ENCODE results near the gene LY86.
"Not testable (repeated sequence)": the region's sequence is repeated elsewhere in the genome, so short reads cannot be mapped to it uniquely, and the experiment has no call there.

The LY86 gene

DNA sequence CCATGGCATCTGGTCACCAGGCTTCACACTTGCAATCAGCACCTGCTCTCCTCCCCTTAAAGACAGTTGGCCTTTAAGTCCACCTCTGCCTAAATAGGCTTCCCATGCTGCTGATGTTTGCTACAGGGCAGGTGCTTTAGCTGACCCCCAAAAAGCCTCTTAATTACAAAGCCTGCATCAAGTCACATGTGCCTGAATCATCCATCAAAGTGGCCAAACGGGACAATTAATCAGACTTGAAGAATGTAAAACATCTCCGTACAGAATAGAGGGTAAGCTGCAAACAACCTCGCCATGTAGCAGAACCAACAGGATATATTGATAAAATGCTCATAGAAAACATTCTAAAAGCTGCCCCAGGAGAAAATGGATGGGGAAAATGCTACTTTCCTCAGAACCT, 7.4 kb downstream of the LY86 start:
- in situ Hi-C loops (cut with MboI; ENCODE audit: low sequenced_read_pairs): no loop called here

DNA sequence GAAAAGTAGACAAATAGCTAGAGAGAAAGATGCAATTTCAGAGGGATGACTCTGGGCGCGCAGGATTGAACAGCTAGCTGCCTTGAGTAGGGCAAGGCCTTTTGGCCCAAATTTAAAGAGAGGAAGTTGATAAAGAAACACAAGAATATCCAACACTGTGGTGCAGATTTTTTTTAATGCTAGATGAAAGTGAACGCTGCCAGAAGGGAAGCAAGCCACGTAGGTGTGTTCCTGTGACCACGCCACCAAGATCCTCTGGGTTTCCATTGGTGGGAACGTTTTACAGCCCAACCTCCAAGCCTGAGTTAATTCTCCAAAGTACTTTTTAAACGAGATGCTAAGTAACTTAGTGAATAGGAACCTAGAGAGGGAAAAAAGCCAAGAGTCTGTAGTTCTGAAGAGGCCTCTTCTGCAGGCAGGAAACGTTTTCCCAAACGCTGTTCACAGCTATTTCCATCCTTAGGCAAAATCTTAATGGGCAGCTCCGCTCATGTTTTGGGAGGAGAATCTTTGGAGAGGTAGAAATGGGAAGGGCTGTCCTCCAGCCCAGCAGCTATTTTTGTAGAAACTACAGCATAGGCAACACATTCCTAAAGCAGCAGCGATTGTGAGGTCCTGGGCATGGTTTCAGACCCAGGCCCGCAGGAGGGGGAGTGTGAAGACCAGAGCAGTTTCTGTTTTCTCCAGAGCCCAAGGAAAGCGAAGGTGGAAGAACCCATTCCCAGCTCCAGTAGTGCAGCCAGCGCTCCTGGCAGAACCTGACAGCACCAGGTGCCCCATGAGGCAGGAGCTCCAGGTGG, 8.2 kb downstream of the LY86 start:
- in situ Hi-C loops (cut with MboI; ENCODE audit: low sequenced_read_pairs): no loop called here

GRCh38 chr6:6597682-6598081, 9.2 kb downstream of the LY86 start:
- in situ Hi-C loops (cut with MboI; ENCODE audit: low sequenced_read_pairs): no loop called here

DNA sequence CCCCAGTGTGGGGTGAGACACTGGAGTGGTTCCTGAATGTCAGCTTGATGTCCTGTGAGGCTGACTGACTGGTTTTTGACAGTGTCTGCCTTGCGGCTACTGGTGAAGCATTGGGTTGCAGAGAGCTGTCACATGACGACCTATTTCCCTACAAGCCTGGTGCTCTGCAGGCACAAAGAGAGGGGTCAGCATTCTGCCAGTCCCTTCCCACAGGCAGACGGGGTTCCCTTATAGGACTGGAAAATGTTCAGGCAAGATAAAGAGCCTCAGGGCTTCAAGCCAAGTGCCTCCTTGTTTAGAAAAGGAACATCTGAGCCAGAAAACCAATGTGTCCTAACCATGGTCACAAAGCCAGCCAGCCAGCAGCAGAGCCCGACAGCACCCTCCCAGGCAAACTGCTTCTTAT, 11.0 kb downstream of the LY86 start:
- in situ Hi-C loops (cut with MboI; ENCODE audit: low sequenced_read_pairs): no loop called here

DNA sequence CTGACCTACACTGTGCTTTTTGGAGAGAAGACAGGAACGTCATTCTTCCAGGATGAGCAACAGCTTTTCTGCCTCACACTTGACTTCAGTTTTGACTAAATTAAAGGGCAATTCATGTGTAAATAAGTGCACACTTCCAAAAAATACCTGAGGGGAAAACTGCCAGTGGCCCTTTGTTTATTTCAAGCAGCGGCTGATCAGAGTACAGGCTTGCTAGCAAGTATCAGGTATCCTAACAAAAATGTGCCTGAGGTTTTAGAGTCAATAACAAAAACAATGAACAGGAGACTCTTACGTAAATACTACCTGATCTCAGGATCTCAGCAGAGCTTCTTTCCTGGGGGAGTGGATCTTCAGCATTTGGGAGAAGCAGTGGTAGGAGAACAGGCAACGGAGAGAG, 12.4 kb downstream of the LY86 start:
- in situ Hi-C loops (cut with MboI; ENCODE audit: low sequenced_read_pairs): no loop called here

DNA sequence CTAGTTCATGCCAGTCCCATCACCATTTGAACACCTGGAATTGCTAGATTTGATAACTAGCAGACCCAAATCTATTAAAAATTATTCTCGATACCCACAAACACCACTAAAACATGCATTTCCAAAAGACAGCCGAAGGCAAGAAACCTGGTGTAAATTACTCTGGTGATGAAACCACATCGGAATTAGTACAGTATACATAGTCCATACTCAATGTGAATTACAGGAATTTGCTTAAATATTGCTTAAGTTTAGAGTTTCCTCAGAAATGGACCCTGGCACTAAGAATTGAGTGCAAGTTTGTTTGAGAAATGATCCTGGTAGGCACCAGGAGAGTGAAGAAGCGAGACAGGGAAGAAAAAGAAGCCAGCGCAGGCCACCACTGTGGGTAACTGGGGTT, 13.7 kb downstream of the LY86 start:
- in situ Hi-C loops (cut with MboI; ENCODE audit: low sequenced_read_pairs): no loop called here

DNA sequence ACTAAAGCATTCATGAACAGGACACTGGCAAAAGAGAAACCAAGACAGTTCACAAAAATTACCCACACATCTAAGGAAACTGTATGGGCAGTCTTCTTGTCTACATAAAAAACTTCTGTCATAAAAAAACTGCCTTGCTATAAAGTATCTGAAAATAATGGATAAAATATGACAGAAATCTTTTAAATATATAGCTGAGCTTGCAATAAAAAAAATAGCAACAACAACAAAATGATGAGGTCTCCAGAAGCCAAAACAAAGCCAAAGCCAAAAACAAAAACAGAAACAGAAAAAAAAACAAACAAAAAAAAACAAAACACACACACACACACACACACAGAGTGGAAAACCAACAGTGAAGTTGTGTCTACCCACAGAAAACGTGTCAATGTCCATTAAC, 14.8 kb downstream of the LY86 start:
- in situ Hi-C loops (cut with MboI; ENCODE audit: low sequenced_read_pairs): no loop called here

- in situ Hi-C loops (cut with MboI; ENCODE audit: low sequenced_read_pairs): no loop called here
Measured at GRCh38 chr6:6604015-6604414, 15.5 kb downstream of the LY86 start.

DNA sequence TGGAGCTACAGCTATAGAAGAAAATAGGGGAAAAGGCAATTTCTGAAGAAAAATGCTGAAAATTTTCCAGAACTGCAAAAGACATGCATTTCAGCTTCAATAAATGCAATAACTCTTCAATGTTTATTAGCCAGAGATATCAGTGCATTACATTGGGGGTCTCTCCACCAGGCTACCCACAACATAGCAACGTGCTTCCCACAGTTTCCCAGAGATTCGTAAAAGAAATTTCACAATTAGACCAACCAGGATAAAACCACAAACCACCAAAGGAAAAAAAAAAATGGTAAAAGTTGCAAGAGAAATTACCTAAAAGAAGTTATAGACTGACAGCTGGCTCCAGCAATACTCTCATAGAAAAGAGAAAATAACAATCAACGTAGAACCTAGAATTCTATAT, 16.0 kb downstream of the LY86 start:
- in situ Hi-C loops (cut with MboI; ENCODE audit: low sequenced_read_pairs): no loop called here

DNA sequence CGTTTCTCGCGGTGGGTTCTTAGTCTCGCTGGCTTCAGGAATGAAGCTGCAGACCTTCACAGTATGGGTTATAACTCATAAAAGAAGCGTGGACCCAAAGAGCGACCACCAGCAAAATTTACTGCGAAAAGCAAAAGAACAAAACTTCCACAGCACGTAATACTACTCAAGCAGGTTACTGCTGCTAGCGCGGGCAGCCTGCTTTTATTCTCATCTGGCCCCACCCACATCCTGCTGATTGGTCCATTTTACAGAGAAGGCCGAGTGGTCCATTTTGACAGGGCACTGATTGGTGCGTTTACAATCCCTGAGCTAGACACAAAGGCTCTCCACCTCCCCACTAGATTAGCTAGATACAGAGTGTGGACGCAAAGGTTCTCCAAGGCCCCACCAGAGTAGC, 17.4 kb downstream of the LY86 start:
- in situ Hi-C loops (cut with MboI; ENCODE audit: low sequenced_read_pairs): no loop called here

DNA sequence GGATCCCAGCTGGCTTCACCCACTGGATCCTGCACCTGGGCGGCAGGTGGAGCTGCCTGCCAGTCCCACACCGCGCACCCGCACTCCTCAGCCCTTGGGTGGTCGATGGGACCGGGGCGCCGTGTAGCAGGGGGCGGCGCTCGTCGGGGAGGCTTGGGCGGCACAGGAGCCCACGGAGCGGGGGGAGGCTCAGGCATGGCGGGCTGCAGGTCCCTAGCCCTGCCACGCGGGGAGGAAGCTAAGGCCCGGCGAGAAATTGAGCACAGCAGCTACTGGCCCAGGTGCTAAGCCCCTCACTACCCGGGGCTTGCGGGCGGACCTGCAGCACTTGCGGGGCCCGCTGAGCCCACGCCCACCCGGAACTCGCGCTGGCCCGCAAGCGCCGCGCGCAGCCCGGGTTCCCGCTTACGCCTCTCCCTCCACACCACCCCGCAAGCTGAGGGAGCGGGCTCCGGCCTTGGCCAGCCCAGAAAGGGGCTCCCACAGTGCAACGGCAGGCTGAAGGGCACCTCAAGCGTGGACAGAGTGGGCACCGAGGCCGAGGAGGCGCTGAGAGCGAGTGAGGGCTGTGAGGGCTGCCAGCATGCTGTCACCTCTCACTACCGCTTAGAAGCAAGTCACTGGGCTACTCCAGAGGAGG, 18.0 kb downstream of the LY86 start:
- in situ Hi-C loops (cut with MboI; ENCODE audit: low sequenced_read_pairs): not testable (repeated sequence)

GRCh38 chr6:6609450-6609849, 20.9 kb downstream of the LY86 start:
- in situ Hi-C loops (cut with MboI; ENCODE audit: low sequenced_read_pairs): no loop called here

GRCh38 chr6:6610031-6610591, 21.6 kb downstream of the LY86 start:
- in situ Hi-C loops (cut with MboI; ENCODE audit: low sequenced_read_pairs): no loop called here

DNA sequence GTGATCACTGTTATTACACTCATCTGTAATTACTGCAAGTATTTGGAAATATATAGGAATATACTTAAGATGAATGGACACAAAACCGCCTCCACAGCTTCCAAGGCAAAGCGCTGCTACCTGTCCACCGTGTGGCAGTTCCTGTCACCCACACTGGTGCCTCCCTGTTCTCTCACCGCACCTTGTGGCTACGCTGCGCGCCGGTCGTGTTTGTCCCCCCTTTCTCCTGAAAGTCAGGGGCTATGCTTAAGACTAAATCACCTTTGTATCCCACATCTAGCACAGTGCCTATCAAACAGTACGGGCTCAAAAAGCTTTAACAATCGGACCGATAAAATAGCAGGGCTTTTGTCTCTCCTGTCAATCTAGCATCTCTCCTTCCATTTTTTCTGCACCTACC, 23.0 kb downstream of the LY86 start:
- in situ Hi-C loops (cut with MboI; ENCODE audit: low sequenced_read_pairs): no loop called here

GRCh38 chr6:6612308-6612707, 23.8 kb downstream of the LY86 start:
- in situ Hi-C loops (cut with MboI; ENCODE audit: low sequenced_read_pairs): no loop called here

- in situ Hi-C loops (cut with MboI; ENCODE audit: low sequenced_read_pairs): not testable (repeated sequence)
Measured at GRCh38 chr6:6613103-6613718, 24.7 kb downstream of the LY86 start.

DNA sequence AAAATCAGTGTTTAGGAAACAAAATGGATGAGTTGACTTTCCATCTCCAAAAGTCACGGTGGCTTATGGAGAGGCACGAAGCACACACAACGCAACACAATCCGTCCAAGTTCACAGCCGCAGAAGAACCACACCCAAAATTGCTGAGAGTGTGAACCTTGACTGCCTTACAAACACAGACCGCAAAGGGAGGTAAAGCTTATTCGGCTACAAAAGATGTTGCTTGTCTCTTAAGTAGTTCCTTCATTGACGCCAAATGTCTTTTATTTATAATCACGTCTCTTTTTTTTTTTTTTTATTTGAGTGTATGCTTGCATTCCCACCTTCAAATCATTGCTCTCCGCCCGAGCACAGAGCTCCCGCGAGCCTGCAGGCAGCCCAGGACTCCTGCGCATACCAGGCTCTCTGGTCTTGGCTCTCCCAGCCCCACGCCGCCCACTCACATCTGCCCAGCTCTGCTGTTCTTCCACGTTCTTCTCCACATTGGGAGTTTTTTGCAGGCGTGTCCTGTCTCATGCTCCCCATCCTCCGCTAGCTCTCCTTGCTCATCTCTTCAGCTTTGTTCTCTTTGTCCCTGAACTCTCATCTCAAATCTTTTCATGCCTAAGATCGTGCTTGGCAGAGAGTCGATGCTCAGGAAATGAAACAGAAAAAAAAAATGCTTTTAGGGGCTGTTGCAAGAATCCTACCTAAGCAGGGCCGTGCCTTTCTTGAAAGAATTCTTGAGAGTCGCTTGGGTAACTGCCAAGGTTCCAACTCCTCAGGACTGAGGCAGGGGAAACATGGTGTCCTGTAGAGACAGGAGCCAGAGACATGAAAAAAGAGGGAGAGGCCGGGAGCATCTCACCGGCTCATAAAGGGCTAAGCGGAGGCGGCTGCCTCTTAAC, 25.8 kb downstream of the LY86 start:
- in situ Hi-C loops (cut with MboI; ENCODE audit: low sequenced_read_pairs): no loop called here

- in situ Hi-C loops (cut with MboI; ENCODE audit: low sequenced_read_pairs): no loop called here
Measured at GRCh38 chr6:6614983-6615349, 26.4 kb downstream of the LY86 start.

DNA sequence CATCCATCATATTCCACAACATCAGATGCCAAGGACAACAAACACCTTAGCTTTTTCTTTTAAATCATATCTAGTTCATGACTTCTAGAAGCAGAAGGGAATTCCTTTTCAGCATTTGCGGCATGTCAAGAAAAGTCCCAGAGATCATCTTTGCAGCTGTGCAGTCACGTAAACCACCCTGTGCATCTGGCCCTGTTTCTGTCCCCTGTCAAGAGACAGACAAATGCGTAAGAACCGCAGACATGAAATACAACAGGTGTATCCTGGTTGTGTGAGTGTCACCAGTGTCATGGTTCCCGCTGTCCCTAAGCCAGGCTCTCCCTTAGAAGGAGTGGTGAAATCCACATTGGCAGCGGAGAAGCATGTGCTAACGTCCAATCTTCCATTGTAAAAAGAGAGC, 28.1 kb downstream of the LY86 start:
- in situ Hi-C loops (cut with MboI; ENCODE audit: low sequenced_read_pairs): no loop called here

- in situ Hi-C loops (cut with MboI; ENCODE audit: low sequenced_read_pairs): no loop called here
Measured at GRCh38 chr6:6619021-6619794, 30.7 kb downstream of the LY86 start.
